ENCODE data around the gene SV2B. TPM values are rescaled to one million over a fixed set of nuclear protein-coding genes. Genes with fewer than 3 reads are reported as not detected.

SV2B gene
- total RNA-seq, 1 donor from 2014 or later = 0.26 TPM

- DNase-seq (ENCODE audit: low read depth) (no peak), FAIRE-seq (no peak)
- no peak overlapping the region for H3K4me3 ChIP-seq (ENCODE audit: low read depth, low read length)
- H3K27me3 ChIP-seq (ENCODE audit: control insufficient read depth, insufficient read depth, low read length) = no peaks in the 10 kb centered on the region
- TF ChIP-seq, protein P1, sequence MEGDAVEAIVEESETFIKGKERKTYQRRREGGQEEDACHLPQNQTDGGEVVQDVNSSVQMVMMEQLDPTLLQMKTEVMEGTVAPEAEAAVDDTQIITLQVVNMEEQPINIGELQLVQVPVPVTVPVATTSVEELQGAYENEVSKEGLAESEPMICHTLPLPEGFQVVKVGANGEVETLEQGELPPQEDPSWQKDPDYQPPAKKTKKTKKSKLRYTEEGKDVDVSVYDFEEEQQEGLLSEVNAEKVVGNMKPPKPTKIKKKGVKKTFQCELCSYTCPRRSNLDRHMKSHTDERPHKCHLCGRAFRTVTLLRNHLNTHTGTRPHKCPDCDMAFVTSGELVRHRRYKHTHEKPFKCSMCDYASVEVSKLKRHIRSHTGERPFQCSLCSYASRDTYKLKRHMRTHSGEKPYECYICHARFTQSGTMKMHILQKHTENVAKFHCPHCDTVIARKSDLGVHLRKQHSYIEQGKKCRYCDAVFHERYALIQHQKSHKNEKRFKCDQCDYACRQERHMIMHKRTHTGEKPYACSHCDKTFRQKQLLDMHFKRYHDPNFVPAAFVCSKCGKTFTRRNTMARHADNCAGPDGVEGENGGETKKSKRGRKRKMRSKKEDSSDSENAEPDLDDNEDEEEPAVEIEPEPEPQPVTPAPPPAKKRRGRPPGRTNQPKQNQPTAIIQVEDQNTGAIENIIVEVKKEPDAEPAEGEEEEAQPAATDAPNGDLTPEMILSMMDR (IDR thresholded peaks at IDR 0.05; ENCODE audit: insufficient read depth, low read length, severe bottlenecking) = no peak
- H3K36me3 ChIP-seq (ENCODE audit: control insufficient read depth, insufficient read depth, low read length) = no peaks in the 10 kb centered on the region
These were observed 218.9 kb downstream of the SV2B start for GRCh38 chr15:91318931-91319330.

- no peak for DNase-seq (ENCODE audit: low read depth)
- no peak for FAIRE-seq
These were observed 219.5 kb downstream of the SV2B start for GRCh38 chr15:91319371-91320059.

GRCh38 chr15:91320101-91320500 lies 220.0 kb downstream of the SV2B start:
- no peak for DNase-seq (ENCODE audit: low read depth)
- Histone ChIP-seq H3K27me3 (ENCODE audit: control insufficient read depth, insufficient read depth, low read length) (no peaks in the 10 kb centered on the region), H3K36me3 (ENCODE audit: control insufficient read depth, insufficient read depth, low read length) (no peaks in the 10 kb centered on the region), H3K4me3 (ENCODE audit: low read depth, low read length) (no peak overlapping the region)
- FAIRE-seq = no peak
- TF ChIP-seq, protein P1 (IDR thresholded peaks at IDR 0.05; ENCODE audit: insufficient read depth, low read length, severe bottlenecking) = no peak

More at GRCh38 chr15:91319371-91320059, 219.5 kb downstream of the SV2B start:
- Histone ChIP-seq H3K27me3 (ENCODE audit: control insufficient read depth, insufficient read depth, low read length) (no peaks in the 10 kb centered on the region), H3K36me3 (ENCODE audit: control insufficient read depth, insufficient read depth, low read length) (no peaks in the 10 kb centered on the region), H3K4me3 (ENCODE audit: low read depth, low read length) (no peak overlapping the region)
- TF ChIP-seq, protein P1 (IDR thresholded peaks at IDR 0.05; ENCODE audit: insufficient read depth, low read length, severe bottlenecking) = no peak

DNA sequence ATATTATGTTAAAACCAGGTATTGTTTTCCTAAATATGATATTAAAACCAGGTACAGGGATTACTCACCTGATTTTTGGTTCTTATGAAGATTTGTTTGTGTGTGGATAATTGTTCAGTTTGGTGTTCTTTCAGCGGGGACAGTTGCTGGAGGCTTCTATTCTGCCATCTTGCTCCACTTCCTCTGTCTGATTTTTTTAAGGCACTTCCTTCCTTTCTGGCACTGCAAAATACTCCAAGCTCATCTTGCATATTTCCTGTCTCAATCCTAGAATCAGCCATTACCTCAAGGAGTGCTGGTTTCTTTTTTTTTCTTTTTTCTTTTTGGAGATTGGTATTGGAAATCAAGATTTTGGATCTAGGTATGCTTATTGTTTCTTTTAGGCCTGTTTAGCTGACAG lies 229.9 kb downstream of the SV2B start:
- Histone ChIP-seq H3K36me3 (ENCODE audit: control insufficient read depth, insufficient read depth, low read length) (no peaks in the 10 kb centered on the region), H3K27me3 (ENCODE audit: control insufficient read depth, insufficient read depth, low read length) (no peaks in the 10 kb centered on the region), H3K4me3 (ENCODE audit: low read depth, low read length) (no peak overlapping the region)
- TF ChIP-seq, protein P1 (IDR thresholded peaks at IDR 0.05; ENCODE audit: insufficient read depth, low read length, severe bottlenecking) = no peak
- FAIRE-seq (no peak), DNase-seq (ENCODE audit: low read depth) (no peak)

DNA sequence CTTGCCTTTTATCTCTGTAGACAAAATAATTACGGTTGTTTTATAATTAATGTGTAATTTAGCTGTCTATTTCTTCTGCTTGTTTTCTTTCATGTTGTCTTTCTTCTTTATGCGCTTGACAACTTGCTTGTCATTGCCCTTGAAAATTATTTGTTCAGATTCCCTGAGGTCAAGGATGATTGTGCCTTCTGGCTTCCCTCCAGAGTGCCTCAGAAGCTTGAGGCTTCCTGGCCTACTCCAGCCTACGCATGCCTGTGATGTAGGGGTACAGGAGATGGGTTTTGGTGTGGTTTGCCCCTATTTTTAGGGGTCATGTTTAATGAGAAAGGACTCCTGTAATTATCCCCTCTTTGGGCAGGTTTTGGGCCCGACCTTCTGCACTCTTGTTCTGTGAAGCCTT lies 231.5 kb downstream of the SV2B start:
- Histone ChIP-seq H3K27me3 (ENCODE audit: control insufficient read depth, insufficient read depth, low read length) (no peaks in the 10 kb centered on the region), H3K4me3 (ENCODE audit: low read depth, low read length) (no peak overlapping the region), H3K36me3 (ENCODE audit: control insufficient read depth, insufficient read depth, low read length) (no peaks in the 10 kb centered on the region)
- FAIRE-seq (no peak), DNase-seq (ENCODE audit: low read depth) (no peak)
- TF ChIP-seq, protein P1 (IDR thresholded peaks at IDR 0.05; ENCODE audit: insufficient read depth, low read length, severe bottlenecking) = no peak

DNA sequence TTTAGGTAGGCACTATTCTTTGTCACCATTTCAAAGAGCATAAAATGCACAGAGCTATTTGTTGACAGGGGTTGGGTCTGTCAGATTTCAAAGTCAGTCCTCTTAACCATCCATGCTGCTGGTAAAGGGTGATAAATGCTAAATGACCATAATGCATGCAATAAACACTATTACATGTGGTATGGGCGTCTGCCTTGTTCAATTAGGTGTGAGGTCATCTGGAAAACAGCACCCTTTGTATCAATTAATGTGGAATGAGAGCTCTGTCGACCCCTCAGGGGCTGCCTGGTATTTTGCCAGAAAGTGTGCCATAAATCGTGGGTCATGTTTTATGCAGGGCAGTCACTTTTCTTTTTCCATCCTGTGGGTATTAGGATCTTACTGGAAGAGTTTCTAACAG lies 235.6 kb downstream of the SV2B start:
- H3K4me3 ChIP-seq (ENCODE audit: low read depth, low read length) = no peak overlapping the region
- DNase-seq (ENCODE audit: low read depth) (no peak), FAIRE-seq (no peak)
- no peaks in the 10 kb centered on the region for H3K27me3 ChIP-seq (ENCODE audit: control insufficient read depth, insufficient read depth, low read length)
- no peaks in the 10 kb centered on the region for H3K36me3 ChIP-seq (ENCODE audit: control insufficient read depth, insufficient read depth, low read length)
- TF ChIP-seq, protein P1 (IDR thresholded peaks at IDR 0.05; ENCODE audit: insufficient read depth, low read length, severe bottlenecking) = no peak
